ENCODE measurements around the gene NFX1.

NFX1 gene

DNA sequence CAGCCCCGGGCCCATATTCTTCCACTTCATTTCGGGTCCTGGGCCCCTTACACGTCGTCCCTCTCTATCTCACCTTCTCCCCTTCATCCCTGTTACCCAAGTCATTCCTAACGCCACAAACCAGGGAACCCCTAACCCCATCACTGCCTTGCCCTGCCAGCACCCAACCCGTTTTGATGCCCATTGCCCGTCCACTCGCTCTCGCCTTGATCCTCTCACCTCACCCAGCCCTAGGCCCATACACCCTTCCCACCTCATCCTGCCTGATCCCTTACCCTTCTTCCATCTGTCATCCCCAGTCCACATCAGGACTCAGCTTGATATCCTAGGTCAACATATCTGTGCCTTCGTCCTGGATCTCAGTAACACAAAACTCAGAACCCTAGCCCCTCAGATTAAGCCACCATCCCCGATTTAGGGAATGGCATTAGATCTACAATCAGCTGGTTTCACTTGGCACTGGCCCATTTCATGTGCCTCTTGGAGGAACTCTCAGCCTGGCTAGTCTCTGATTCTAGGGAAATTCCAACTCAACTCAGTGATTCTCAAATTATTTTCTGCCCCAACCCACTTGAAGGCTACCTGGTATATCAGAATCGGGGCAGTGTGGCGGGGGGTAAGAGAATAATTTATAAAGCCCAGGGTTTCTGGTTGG lies 25.0 kb upstream of the NFX1 start:
- TF ChIP-seq CTCF (IDR thresholded peaks at IDR 0.05; ENCODE audit: low read depth, low read length): no peak
- peak in 1 of 2 donors; percentile 10 for DNase-seq (ENCODE audit: low read depth in 2 of 2)
- H3K4me3 ChIP-seq (replicated peaks in 1 of 2; ENCODE audit: low read depth in 2 of 2, low read length in 2 of 2): peak overlapping the region; percentile 72 to 96

DNA sequence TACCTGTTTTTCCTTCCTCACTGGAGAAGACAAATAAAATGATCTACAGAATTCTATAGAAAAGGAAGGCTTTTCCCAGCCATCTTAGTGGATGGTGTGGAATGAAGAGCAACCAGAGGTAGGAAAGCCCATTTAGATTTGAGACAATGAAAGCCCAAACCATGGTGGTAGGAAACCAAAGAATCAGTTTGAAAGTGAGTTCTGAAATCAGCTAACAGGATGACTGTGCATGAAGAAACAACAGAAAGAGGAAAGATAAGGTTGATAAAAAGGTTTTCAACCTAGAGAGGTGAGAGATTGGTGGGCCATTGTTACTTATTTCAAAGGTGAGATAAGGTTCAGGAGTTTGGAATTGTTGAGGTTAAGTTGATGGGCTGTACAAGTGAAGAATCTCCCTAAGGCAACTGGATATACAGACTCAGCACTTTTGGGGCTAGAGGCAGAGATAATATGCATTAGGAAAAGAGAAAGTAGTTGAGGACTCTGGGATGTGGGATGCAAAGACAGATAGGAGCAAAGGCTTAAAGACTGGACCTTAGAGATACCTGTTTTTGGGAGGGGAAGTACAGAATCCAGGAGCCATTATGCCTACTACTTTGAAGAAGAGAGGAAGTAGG lies 23.1 kb upstream of the NFX1 start:
- TF ChIP-seq CTCF (IDR thresholded peaks at IDR 0.05; ENCODE audit: low read depth, low read length): no peak
- no peak overlapping the region for H3K4me3 ChIP-seq (replicated peaks in 1 of 2; ENCODE audit: low read depth in 2 of 2, low read length in 2 of 2)
- no peak for DNase-seq (ENCODE audit: low read depth in 2 of 2)

- no peak for TF ChIP-seq CTCF (IDR thresholded peaks at IDR 0.05; ENCODE audit: low read depth, low read length)
- H3K4me3 ChIP-seq (replicated peaks in 1 of 2; ENCODE audit: low read depth in 2 of 2, low read length in 2 of 2): no peak overlapping the region
- no peak for DNase-seq (ENCODE audit: low read depth in 2 of 2)
Measured at GRCh38 chr9:33270146-33270545, 20.2 kb upstream of the NFX1 start.

GRCh38 chr9:33272061-33272460 lies 18.3 kb upstream of the NFX1 start:
- DNase-seq (ENCODE audit: low read depth in 2 of 2): no peak
- no peak overlapping the region for H3K4me3 ChIP-seq (replicated peaks in 1 of 2; ENCODE audit: low read depth in 2 of 2, low read length in 2 of 2)
- no peak for TF ChIP-seq CTCF (IDR thresholded peaks at IDR 0.05; ENCODE audit: low read depth, low read length)

DNA sequence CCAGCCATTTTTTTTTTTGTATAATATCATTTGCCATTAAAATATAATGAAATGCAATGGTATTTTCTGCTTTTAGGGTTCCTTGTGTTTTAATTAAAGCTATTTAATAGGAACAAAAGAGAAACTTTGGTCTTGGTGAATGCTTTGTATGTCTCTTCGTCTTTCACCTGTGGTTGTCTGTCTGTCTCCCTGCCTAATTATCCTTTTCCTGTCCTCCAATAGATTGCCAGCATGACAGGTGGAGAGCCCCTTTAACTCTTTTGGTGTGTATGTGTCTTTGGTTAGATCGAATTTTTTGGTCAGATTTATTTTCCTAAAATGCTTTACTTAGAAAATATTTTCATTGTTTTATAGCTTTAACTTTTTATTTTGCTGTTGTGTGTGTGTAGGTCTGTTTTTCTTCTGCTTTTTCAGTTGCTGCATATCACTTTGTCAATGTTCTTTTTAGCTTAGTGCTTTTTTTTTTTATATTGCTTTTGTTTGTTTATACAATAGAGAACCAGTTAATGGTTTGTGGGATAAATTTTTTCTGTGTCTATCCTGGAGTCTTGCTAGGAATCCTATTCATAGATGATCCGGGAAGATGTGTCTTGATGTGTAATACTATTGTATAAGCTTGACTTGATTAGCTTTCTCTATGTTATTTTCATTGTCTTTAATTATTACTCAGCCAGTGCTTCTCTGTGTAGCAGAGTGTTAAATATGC lies 16.9 kb upstream of the NFX1 start:
- DNase-seq (ENCODE audit: low read depth in 2 of 2): no peak
- no peak for TF ChIP-seq CTCF (IDR thresholded peaks at IDR 0.05; ENCODE audit: low read depth, low read length)
- no peak overlapping the region for H3K4me3 ChIP-seq (replicated peaks in 1 of 2; ENCODE audit: low read depth in 2 of 2, low read length in 2 of 2)

- TF ChIP-seq CTCF (IDR thresholded peaks at IDR 0.05; ENCODE audit: low read depth, low read length): no peak
- DNase-seq (ENCODE audit: low read depth in 2 of 2): no peak
- H3K4me3 ChIP-seq (replicated peaks in 1 of 2; ENCODE audit: low read depth in 2 of 2, low read length in 2 of 2): no peak overlapping the region
Measured at GRCh38 chr9:33273972-33274328, 16.4 kb upstream of the NFX1 start.

Measured in cardiac fibroblast (primary cell).